ENCODE measurements around the gene ZNF146. TPM values are rescaled to one million over a fixed set of nuclear protein-coding genes. Genes with fewer than 3 reads are reported as not detected.
"Not testable (repeated sequence)": the region's sequence is repeated elsewhere in the genome, so short reads cannot be mapped to it uniquely, and the experiment has no call there.

Gene ZNF146
- 62.2 to 69.0 TPM (median 63.8 TPM) in 3 replicates for total RNA-seq
- long read RNA-seq, transcript ZNF146-202 (3 exons, 3,780 nt), result major isoform, 13 of 36 reads
- long read RNA-seq, transcript ZNF146-201 (4 exons, 3,326 nt), result minor isoform, 9 of 36 reads
- long read RNA-seq, partial matches to known transcripts, result 5 of 36 reads
- long read RNA-seq, other reads (novel, unspliced or antisense), result 8 of 36 reads

GRCh38 chr19:36214386-36215275 lies at the start of gene ZNF146, which contains the start of gene ZNF565:
Gene ZNF146, plus strand, starts transcription at chr19:36215106. Its CDS starts 21,335 bp downstream, at chr19:36236441.
Gene ZNF565, minus strand, starts transcription at chr19:36214665. Its CDS starts 12,680 bp downstream, at chr19:36201985.
- H3K27ac Mint-ChIP-seq (ENCODE audit: unreplicated experiment), result no peak within 1 kb of the TSS
- no peak within 1 kb of the TSS for H3K4me3 Mint-ChIP-seq (ENCODE audit: unreplicated experiment)
- no peak for TF ChIP-seq CTCF (IDR thresholded peaks at IDR 0.05)
- DNase-seq (ENCODE audit: low spot score), result peak; percentile 99
- peaks cover 21% of the 10 kb centered on the region for H3K4me1 Mint-ChIP-seq (ENCODE audit: low read depth)
- H3K36me3 Mint-ChIP-seq (ENCODE audit: low read depth), result peaks cover 3% of the 10 kb centered on the region
- no peaks in the 10 kb centered on the region for H3K27me3 Mint-ChIP-seq (ENCODE audit: low read depth)
- no peaks in the 10 kb centered on the region for H3K9me3 Mint-ChIP-seq (ENCODE audit: low read depth)

- Mint-ChIP-seq H3K27ac (ENCODE audit: unreplicated experiment) (no peak overlapping the region), H3K36me3 (ENCODE audit: low read depth) (peaks cover 2% of the 10 kb centered on the region), H3K4me1 (ENCODE audit: low read depth) (peaks cover 5% of the 10 kb centered on the region), H3K4me3 (ENCODE audit: unreplicated experiment) (no peak overlapping the region), H3K9me3 (ENCODE audit: low read depth) (no peaks in the 10 kb centered on the region), H3K27me3 (ENCODE audit: low read depth) (no peaks in the 10 kb centered on the region)
- TF ChIP-seq CTCF (IDR thresholded peaks at IDR 0.05), result no peak
- no peak for DNase-seq (ENCODE audit: low spot score)
Measured at GRCh38 chr19:36169084-36169760, 45.7 kb upstream of the ZNF146 start.

GRCh38 chr19:36172852-36173251 lies 42.1 kb upstream of the ZNF146 start:
- no peak for DNase-seq (ENCODE audit: low spot score)
- no peak overlapping the region for H3K27ac Mint-ChIP-seq (ENCODE audit: unreplicated experiment)
- TF ChIP-seq CTCF (IDR thresholded peaks at IDR 0.05), result no peak
- peaks cover 2% of the 10 kb centered on the region for H3K36me3 Mint-ChIP-seq (ENCODE audit: low read depth)
- peaks cover 14% of the 10 kb centered on the region for H3K4me1 Mint-ChIP-seq (ENCODE audit: low read depth)
- no peaks in the 10 kb centered on the region for H3K27me3 Mint-ChIP-seq (ENCODE audit: low read depth)
- no peak overlapping the region for H3K4me3 Mint-ChIP-seq (ENCODE audit: unreplicated experiment)
- H3K9me3 Mint-ChIP-seq (ENCODE audit: low read depth), result peaks cover 2% of the 10 kb centered on the region

- DNase-seq (ENCODE audit: low spot score), result not testable (repeated sequence)
Measured at GRCh38 chr19:36173846-36174245, 41.1 kb upstream of the ZNF146 start.

GRCh38 chr19:36179077-36179476 lies 35.8 kb upstream of the ZNF146 start:
- H3K27ac Mint-ChIP-seq (ENCODE audit: unreplicated experiment); H3K4me3 Mint-ChIP-seq (ENCODE audit: unreplicated experiment); H3K27me3 Mint-ChIP-seq (ENCODE audit: low read depth); H3K9me3 Mint-ChIP-seq (ENCODE audit: low read depth); H3K36me3 Mint-ChIP-seq (ENCODE audit: low read depth); DNase-seq (ENCODE audit: low spot score): not testable (repeated sequence)
- H3K4me1 Mint-ChIP-seq (ENCODE audit: low read depth), result peaks cover 21% of the 10 kb centered on the region

More at GRCh38 chr19:36173846-36174245, 41.1 kb upstream of the ZNF146 start:
- not testable (repeated sequence) for H3K9me3 Mint-ChIP-seq (ENCODE audit: low read depth); H3K27me3 Mint-ChIP-seq (ENCODE audit: low read depth); H3K27ac Mint-ChIP-seq (ENCODE audit: unreplicated experiment); H3K36me3 Mint-ChIP-seq (ENCODE audit: low read depth); H3K4me3 Mint-ChIP-seq (ENCODE audit: unreplicated experiment)
- H3K4me1 Mint-ChIP-seq (ENCODE audit: low read depth), result peaks cover 14% of the 10 kb centered on the region

Measured in chondrocyte (in vitro differentiated cells).